Measurements from ENCODE around the gene GART. TPM values are rescaled to one million over a fixed set of nuclear protein-coding genes. Genes with fewer than 3 reads are reported as not detected.

Gene GART
- total and polyA plus RNA-seq, 2 of the 4 experiments (the other 2 are of a cell fraction) = 29.9 to 73.8 TPM

DNA sequence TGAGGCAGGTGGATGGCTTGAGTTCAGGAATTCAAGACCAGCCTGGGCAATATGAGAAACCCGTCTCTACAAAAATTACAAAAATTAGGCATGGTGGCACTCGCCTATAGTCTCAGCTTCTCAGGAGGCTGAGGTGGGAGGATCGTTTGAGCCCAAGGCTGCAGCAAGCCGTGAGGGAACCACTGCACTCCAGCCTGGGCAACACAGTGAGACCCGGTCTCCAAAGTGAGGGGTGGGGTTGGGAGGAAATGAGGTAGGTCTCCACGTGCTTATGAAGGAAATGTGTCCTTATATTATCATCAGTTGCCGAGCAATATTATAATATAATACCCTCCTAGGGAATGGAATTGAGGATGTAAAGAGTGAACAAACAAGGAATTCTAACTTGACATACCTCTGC is 64.9 kb downstream of the GART start:
- Histone ChIP-seq H3K23ac (ENCODE audit: low read depth, low read length) (no peak overlapping the region), H3K4me1 (ENCODE audit: control insufficient read depth, insufficient read depth, low read length) (0 out of 2 replicates have a peak, but pooled peaks cover 2% of the 10 kb centered on the region), H3K27me3 (ENCODE audit: control insufficient read depth, insufficient read depth, low read length) (no peaks in the 10 kb centered on the region), H3K4me3 (ENCODE audit: insufficient read depth, low read depth, low read length) (no peak overlapping the region), H2BK120ac (ENCODE audit: low read depth, low read length) (no peak overlapping the region), H4K5ac (ENCODE audit: low read depth, low read length) (no peak overlapping the region), H3K56ac (ENCODE audit: extremely low read depth, insufficient read depth, low read length) (no peak overlapping the region), H2BK15ac (ENCODE audit: low read depth, low read length) (no peak overlapping the region), H3K14ac (replicated peaks; ENCODE audit: low read depth, low read length) (no peak overlapping the region), H3K4ac (ENCODE audit: low read depth, low read length) (no peak overlapping the region), H4K20me1 (ENCODE audit: insufficient read depth, low read length) (0 out of 2 replicates have a peak, but pooled peaks cover 5% of the 10 kb centered on the region), H3K9me1 (ENCODE audit: insufficient read depth, low read length) (peaks cover 7% of the 10 kb centered on the region; the same call in 1 of the 2 replicates), H3K27ac (ENCODE audit: insufficient read depth, low read length) (no peak overlapping the region), H2AFZ (replicated peaks; ENCODE audit: low read length, poor library complexity) (no peak overlapping the region), H4K8ac (ENCODE audit: low read depth in 2 of 2, low read length in 2 of 2) (no peak overlapping the region), H3K9ac (ENCODE audit: low read depth, low read length) (no peak overlapping the region), H2BK5ac (ENCODE audit: low read depth, low read length, poor library complexity, severe bottlenecking) (no peak overlapping the region), H3K4me2 (ENCODE audit: low read depth, low read length) (no peak overlapping the region), H2AK9ac (replicated peaks; ENCODE audit: low read depth, low read length, poor library complexity) (no peak overlapping the region), H3K9me3 (ENCODE audit: control insufficient read depth, insufficient read depth, low read length) (peaks cover 1% of the 10 kb centered on the region; the same call in 1 of the 2 replicates), H3K79me1 (ENCODE audit: low read depth in 1 of 2, low read length in 2 of 2) (peaks cover 6 to 37% of the 10 kb centered on the region in 2 experiments), H3K18ac (ENCODE audit: low read depth, low read length) (no peak overlapping the region), H4K91ac (ENCODE audit: insufficient read depth, low read depth, low read length) (no peak overlapping the region), H2BK20ac (ENCODE audit: low read depth, low read length) (no peak overlapping the region), H2AK5ac (ENCODE audit: low read depth, low read length) (no peak overlapping the region), H3K36me3 (ENCODE audit: control insufficient read depth, insufficient read depth, low read length) (0 out of 2 replicates have a peak, but pooled peaks cover 2% of the 10 kb centered on the region)
- DNase-seq (no peak), ATAC-seq (ENCODE audit: low read depth) (no peak)
- TF ChIP-seq FOS (IDR thresholded peaks at IDR 0.05; ENCODE audit: low read depth, low read length) = no peak
- TF ChIP-seq, protein P1, sequence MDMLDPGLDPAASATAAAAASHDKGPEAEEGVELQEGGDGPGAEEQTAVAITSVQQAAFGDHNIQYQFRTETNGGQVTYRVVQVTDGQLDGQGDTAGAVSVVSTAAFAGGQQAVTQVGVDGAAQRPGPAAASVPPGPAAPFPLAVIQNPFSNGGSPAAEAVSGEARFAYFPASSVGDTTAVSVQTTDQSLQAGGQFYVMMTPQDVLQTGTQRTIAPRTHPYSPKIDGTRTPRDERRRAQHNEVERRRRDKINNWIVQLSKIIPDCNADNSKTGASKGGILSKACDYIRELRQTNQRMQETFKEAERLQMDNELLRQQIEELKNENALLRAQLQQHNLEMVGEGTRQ (IDR thresholded peaks at IDR 0.05; ENCODE audit: low read depth, low read length) = no peak
- TF ChIP-seq MAZ (IDR thresholded peaks at IDR 0.05; ENCODE audit: borderline replicate concordance, low read depth, low read length) = no peak
- in situ Hi-C loops (cut with MboI; ENCODE audit: low sequenced_read_pairs) = no loop called here
- dilution Hi-C loops (cut with HindIII; ENCODE audit: low sequenced_read_pairs, unreplicated experiment) = no loop called here
- intact Hi-C loops (cut with micrococcal nuclease) = no loop called here
- CTCF ChIA-PET = no interaction called here
- POLR2A ChIA-PET (ENCODE audit: unreplicated experiment) = no interaction called here
- BruUV-seq (replicated peaks) = no TSS peak
- WGBS, 2 experiments (ENCODE audit: extremely low coverage in 2 of 2, insufficient read length in 1 of 2) = 100% methylated on average over 1 of the region's 7 CpGs; no CpG with 5 or more reads in 1 of the 2 experiments

Data from IMR-90 (cell line).